Hematopoietic multipotent progenitor cell treated with erythropoietin and hydrocortisone succinate and interleukin-3 and kit ligand, for 8 days (in vitro differentiated cells): ENCODE data around the gene PRKD2.
"Not testable (repeated sequence)": the region's sequence is repeated elsewhere in the genome, so short reads cannot be mapped to it uniquely, and the experiment has no call there.

ENCODE experiments used
- DNase-seq: peaks from one replicate; pipeline ENCODE4 v3.0.0-alpha.2; 2015

The PRKD2 gene

DNA sequence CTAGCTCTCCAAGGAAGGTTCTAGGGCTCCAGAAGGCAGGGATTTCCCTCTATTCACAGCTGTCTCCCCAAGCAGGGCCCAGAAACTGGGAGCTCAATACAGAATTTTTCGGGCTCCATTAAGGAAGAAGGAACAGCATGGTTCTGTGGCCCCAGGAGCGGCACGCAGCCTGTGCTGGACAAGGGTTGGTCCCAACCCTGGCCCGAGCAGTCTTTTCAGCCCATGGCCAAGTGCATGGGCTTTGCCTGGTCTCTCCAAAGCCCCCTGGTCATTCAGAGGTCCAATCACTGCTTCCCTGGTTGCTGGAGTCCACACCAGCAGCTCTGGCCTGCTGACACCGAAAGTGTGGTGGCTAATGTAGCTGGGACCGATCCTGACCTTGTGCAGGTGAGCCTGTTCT is 6.6 kb upstream of the PRKD2 start:
- DNase-seq = no peak

DNA sequence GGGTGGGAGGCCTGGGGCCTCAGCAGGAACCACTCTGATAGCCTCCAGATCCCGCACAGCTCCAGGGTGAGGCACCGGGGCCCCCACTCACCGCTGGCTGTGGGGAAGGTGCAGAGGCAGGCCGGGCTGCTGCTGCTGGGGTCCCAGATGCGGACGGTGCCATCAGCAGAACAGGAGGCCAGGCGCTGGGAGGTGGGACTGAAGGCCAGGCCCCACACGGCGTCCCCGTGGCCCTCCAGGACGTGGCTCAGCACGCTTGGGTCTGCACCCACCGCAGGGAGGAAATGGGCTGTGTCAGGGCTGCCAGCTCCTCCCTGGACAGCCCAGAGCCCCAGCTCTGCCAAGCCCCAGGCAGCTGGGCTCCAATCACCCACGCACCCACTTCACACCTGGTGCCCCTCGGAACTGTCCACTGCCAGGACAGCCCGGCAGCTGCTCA is 6.1 kb upstream of the PRKD2 start:
- no peak for DNase-seq

DNA sequence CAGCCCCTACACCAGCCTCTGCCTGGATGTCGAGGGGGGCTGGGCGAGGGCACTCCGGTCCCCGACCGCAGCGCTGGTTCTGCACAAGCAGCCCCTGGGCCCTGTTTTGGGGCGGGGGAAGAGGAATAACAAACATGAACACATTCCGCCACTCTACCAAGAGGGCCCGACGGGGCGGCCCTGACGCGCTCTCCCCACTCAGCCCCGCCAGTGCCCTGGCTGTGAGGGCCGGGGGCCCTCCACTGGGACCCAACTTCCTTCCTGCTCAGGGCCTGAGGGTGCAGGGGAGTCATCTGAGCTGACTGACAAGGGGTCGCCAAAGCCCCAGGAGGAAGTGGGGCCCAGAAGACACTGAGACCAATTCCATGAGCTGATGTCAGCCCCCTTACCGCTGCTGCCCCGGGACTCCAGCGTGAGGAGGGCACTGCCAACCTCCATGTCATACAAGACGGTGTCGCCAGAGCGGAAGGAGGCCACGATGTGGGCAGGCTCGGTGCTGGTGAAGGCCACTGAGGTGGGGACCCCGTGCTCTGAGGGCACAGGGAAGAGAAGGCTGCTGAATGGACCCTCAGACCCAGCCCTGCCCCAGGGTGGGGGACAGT is 5.6 kb upstream of the PRKD2 start:
- no peak for DNase-seq

DNA sequence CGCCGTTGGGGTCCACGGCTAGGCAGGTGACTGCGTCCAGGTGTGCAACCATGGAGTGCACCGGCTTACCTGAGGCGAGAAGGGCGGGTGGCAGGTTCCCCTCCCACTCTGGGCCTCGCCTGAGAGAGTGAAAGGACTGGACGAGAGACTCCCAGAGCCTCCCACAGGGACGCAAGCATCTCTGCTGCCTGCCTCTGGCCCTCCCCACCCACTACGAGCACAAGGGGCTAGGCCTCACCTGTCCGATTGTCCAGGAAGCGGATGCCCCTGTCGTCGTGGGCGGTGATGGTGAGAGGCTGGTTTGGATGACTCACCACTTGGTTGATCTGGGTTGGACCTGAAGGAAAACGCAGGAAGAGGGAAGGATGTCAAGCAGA is 5.1 kb upstream of the PRKD2 start:
- DNase-seq = no peak

DNA sequence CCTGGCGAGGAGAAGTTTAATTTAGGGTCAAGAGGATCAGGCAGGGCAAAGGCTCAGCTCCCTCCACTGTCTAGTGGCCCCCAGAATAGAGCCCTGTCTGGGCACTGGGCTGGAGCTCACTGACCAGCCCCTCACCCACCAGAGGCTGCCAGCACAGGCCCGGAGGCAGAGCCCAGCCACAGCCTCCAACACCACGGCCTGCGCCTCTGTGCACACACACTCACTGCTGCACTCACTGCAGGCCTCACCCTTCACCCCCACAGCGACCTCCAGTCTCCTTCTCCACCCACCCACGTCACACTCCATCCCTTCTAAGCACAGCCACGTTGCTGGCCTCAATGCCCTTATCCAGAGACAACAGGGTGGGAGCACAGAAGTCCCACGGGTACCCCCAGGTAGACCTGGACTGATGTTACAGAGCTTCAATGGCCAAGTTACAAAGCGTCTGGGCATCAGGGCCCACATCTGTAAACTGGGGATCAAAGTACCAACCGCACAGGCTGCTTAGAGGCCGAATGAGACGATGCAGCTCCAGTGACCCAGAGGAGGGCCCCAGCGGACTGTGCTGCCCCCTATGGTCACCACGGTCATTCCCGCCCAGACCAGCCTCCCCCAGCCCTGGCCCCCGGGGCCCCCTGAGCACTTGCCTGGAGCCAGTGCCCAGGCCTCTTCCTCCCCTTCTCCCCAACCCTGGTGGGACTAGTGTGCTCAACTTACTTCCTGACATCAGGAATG is 4.5 kb upstream of the PRKD2 start:
- DNase-seq = no peak

DNA sequence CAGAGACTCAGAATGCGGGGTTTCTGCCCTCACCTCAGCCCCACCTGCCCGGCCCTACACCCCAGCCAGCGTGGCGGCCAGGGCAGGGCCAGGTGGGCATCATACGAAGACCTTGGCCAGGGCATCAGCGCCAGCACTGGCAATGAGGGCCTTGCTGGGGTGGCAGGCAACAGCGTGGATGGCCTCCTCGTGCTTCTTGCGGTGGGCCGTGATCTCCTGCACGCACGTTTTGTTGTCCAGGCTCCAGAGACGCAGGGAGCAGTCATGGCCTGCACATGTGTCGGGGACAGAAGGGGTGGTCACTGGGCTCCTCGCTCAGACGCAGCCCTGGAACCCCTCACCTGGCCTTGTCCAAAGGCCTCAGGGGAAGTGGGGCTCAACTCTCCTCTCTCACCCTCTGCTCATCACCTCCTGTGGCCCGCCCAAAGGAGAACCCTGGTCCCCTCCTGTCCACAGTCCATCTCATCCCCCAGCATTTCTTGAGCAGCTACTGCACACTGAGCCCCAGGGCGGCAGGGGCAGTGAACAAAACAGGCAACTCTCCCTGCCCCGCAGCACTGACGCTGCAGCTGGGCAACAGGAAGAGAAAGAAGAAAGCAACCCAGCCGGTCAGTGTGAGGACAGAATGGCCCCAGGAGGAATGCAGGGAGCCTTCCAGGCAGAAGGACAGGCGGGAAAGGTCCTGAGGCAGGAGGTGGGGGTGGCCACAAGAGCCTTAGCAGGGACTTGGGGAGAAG is 3.8 kb upstream of the PRKD2 start:
- no peak for DNase-seq

DNA sequence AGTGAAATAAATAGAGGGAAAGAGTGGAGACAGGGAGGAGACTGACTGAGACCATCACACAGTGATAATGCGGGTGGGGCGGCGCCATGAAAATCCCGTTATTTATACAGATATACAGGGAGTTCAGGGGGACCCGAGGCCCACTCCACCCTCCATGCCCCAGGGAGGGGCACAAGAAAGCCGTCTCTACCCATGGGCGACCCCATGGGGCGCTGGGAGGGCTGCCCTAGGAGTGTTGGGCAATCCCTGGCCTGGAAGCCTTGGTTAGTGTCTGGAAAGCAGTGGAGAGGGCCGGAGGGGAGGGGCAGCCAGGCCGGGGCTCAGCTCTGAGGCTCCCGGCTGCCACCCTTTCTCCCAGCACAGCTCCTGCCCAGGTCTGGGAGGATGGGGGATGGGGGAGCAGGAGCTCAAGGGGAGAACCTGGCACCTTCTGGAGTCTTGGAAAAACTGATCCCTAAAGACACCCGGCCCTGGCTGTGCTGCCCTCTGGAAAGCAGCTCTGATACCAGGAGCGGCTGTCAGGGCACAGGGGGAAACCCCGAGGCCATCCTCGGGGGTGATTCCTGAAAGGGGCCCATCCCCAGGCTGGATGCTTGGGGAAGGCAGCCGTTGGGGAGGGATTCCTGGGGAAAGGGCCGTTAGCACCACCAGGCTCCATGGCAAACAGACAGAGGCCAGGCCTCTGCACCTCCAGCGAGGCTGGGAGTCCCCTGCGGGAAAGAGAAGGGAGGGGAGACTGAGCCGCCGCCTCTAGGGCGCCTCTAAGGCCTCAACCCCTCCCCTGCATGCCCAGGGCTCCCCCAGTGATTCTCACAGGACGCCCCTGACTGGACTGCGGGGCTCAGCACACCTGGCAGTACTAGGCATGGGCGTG is 3.0 kb upstream of the PRKD2 start:
- peak; percentile 21 for DNase-seq

DNA sequence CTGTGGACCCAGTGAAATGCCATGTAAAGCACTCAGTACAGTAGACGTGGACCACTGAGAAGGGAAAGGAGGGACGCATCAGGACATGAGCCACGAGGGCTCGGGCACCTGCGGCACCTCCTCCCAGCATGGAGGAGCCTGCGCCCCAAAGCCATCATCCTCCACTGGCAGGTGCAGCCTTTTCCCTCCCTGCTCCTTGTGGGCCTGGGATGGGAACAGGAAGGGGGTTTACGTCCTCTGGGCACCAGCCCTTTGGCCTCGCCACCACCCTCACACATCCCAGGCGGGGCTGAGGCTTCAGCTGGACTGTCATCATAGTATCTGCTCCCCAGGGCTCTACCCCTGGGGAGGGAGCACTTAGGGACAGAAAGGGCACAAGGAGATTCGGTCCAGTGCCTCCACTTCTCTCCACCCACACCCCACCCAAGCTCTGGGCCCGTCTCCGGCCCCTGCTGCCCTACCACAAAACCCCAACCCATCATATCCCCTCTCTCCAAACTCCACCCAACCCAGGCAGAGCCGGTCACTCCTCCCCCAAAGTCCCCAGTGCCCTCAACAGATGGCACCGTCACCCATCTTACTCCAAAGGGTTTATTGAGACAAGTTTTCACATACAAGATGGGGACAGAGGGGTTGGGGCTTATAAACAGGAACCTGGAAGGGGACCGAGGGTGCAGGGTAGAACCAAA is 2.2 kb upstream of the PRKD2 start:
- no peak for DNase-seq

DNA sequence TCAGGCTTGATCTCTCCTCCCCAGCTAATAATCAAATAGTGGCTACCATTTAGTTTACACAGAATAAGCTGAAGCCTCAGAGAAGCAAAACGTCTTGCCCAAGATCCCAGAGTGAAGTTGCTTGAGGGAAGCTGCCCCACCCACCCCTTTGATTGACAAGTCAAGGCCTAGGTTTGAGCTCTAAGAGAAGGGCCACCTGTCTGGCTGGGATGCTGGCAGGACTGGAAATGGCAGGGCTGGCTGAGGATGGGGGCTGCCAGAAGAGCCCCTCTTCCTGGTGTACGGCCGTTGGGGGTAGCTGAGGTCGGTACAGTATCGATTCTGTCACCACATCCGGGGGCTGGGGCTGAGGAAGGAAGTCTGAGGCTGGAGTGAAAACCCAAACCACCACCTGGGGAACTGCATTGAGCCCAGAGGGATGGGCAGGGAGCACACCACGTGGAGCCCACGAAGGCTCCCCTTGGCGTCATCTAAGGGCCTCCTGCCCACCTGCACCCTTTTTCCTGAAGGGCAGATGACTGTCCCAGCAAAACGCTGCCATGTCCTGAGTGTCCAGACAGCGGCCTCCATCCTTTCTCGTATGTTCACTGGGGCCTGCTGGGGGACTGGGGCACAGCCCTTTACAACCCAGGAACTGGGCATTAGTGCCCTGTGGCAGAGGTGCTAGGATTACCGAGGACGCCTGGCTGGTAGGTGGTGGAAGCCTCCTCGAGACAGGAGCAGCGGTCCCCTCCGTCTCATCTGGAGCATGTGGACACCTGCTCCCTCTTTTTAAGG is 1.4 kb upstream of the PRKD2 start:
- no peak for DNase-seq

DNA sequence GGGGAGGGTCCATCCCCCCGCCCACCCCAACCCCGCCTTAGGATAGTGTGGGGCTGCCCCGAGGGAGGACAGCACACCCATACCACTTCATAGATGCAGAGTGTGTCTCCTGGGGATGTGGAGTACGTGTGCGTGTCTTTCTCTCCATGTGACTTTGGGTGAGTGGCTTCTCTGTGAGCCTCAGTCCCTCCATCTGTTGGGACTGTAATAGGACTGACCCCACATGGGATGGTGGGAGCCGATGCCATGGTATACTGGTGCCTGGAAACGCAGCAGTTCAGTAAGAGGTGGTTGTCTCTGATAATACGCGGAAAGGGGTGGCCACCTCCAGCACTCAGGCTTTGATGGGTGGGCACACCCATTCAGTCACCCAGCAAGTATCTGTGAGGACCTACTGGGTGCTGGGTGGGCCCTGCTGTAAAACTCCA is 816 bp upstream of the PRKD2 start:
- DNase-seq = peak; percentile 79

DNA sequence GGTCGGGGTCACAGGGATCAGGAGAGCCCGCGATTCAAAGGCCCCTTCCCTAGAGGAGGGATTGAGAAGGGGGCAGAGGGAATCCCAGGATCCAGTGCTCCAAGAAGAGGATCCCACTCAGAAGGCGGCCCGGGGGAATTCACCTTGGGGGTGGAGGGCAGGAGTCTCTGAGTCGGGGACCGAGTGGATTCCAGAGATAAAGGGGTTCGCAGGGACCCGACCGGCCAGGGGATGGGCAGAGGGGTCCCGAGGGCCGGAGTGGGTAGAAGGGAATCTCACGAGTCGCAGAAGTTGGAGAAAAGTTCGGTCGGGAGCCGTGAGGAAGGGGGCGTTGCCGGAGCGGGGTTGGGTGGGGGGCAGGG is 261 bp downstream of the PRKD2 start:
- DNase-seq = no peak

DNA sequence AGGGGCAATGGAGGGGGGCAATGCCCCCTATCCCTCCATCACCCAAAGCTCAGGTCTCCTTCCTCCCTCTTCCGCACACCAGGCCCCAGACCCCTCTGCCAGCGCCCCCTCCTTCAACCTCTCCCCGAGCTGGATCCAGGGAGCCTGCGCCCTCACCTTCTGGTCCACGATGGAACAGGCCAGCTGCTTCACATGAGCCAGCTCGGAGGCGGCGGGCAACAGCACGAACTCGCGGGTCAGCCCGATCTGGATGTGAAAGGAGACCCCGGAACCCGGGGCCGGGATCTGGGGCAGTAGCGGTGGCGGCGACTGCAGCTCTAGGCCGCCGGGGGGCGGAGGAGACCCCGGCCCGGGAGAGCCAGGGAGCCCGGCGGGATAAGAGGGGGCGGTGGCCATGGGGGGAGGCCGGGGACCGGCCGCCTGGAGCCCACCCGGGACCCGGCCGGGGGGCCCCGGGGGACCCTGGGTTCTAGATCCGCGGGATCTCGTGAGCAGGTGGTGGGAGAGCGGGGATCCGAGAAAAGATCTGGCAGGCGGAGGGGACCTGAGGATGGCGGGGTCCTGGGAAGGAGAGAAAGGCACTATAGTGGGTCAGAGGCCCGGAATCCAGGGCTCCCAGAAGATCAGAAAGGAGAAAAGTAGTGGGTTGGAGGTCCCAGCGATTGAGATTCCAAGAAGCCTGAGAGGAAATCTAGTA is 791 bp downstream of the PRKD2 start:
- DNase-seq = no peak

DNA sequence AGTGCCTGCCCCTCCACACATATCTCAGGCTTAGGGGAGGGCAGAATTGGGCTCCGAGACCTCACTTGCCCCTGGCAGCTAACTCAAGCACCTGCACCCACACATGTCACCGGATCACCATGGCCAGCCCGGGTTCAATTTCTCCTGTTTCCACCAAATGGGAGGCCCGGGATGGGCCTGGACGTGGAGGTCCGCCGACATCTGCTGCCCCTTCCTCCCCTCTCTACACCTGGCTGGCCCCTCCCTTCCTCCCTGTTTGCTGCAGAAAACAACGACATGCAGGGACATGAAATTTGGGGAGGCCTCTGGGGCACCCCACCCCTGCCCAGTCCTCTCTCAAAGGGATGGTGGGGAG is 1.3 kb downstream of the PRKD2 start:
- no peak for DNase-seq

DNA sequence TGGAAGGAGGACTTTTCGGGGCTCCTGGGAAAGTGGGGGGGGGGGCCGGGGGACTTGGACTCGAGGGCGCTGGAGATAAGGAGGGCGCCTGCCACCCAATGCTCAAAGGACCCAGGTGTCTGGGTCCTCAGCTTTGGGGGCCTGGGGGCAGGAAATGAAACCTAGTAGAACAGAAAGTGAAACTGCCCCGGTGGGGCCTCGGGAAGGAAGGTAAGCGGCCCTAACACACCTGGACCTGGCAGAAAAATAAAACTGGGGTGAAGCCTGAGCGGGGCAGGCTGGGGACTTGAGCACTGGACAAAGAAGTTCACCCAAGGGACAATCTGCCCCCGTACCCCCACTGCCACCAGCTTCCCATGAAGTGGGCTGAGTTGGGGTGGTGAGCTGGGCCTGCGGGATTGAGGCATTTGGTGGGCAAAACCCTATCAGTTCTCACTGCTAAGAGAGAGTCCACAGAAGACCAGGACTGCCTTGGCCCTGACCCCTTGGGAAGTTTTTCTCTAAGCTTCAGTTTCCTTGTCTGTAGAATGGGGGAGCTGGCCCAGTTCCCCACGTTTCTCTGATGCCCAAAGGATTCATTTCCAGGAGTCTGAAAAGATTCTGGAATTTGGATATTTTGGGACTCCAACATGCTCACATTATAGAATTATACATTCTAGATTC is 2.3 kb downstream of the PRKD2 start:
- DNase-seq = peak; percentile 12

DNA sequence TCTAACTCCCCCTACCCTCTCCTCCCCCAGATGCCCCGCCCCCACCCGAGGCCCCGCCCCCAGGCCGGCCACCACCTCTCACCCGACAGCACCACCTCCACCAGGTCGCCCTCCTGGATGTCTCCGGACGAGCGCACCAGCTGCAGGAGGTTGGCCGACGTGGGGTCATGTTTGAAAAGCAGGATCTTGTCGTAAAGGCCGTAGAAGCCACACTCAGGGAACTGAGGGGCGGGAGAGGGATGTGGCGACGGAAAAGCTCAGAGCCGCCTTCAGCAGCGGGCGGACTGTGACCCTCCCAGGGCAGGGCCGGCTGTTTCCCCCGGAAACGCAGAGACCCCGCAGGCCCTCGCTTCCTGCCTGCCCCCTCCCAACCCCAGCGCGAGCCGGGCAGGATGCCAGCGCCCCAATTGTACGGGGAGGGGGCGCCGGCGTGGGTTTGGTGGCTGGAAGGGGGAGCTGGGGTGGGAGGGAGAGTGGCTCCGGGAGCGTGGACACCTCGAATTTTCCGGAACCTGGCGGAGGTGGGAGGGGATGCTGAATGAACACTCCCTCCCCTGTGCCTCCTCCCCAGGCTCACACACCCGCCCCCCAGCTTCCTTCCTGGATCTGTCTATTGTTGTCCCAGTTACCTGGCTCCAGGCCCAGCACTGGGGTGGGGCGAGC is 3.0 kb downstream of the PRKD2 start:
- peak; percentile 91 for DNase-seq

DNA sequence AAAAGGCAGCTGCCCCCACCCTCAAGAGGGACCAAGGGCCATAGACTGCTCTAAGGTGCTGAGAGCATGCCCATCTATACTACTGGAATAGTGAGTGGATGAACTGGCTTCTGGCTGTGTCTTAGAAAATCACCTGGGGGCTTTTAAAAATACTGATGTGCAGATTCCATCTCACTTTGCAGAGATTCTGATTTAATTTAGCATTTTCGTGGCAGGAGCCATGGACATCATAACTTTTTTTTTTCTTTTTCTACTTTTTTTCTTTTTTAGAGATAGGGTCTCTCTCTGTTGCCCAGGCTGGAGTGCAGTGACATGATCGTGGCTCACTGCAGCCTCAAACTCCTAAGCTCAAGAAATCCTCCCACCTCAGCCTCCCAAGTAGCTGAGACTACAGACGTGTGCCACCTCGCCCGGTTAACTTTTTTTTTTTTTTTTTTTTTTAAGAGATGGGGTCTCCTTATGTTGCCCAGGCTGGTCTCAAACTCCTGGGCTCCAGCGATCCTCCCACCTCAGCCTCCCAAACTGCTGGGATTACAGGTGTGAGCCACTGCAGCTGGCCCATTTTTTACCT is 4.1 kb downstream of the PRKD2 start:
- not testable (repeated sequence) for DNase-seq

DNA sequence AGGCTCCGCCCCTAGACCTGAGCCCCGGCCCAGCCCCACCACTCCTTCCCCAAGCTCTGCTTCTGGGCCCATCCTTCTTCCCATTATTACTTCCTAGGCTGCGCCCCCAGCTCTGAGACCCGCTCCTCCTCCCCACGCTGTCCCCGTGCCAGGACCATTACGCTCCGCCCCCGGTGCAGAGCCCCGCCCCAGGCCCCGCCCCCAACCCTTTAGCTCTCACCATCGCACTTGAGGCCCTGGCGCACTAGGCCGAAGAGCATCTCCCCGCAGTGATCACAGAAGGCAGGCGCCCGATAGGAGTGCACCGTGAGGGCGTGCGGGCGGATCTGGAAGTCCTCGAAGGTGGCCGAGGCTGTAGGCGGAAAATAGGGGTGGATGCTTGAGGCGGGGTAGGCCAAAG is 6.2 kb downstream of the PRKD2 start:
- DNase-seq = no peak

DNA sequence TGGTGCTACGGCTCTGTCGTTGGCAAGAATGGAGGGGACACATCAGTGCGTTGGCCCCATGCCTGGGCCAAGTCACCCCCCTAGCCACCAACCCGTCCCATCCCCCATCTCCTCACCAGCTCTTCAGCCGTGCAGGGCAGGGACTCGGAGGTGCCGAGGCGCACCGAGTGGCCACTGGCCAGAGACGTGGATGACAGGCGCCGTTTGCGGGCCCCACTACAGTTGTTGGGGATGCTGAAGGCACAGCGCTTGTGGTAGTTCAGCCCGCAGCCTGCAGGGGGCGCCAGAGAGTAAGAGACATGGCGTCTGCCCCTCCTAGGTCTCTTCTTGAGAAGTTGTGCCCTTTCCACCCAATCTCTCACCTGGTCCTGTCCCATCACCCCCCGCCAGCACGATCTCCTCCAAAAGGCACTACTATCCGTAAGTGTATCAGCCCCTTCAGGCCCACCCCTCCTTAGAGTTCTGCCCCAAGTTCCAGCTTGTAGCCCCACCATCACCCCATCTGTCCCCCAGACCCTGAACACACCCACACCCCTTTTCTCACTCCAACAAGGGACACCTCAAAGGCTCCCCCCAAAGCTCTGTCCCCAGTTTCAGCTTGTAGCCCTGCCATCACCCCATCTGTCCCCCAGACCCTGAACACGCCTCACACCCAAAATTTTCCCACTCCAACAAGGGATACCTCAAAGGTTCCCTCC is 12.4 kb downstream of the PRKD2 start:
- DNase-seq = peak; percentile 74

DNA sequence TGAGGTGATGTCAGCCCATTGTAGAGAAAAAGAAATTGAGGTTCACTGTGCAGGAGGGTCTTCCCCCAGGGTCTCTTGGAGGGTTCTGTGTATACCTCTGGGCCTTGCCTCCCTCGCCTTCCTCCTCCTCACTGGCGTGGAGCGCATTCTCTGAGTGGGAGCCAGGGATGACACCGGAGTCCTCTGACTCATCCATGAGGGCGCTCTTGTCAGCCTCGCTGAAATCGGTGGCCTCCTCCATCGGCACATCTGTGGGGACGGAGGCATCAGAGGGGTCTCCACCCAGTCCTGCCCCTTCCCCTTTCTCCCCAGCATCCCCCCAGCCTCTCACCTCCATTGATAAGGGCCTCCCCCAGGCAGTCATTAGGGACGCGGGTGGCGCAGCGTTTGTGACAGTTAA is 16.2 kb downstream of the PRKD2 start:
- DNase-seq = no peak
